K562 (cell line): ENCODE data around the gene SOWAHD. TPM values are rescaled to one million over a fixed set of nuclear protein-coding genes. Genes with fewer than 3 reads are reported as not detected.

ENCODE experiments used
- ARNT ChIP-seq, 2 experiments: fragments of 450-650 bp; IDR thresholded peaks; 2 replicates each; pipeline ENCODE4 v1.6.1; 2016; ENCODE audit warnings: mild to moderate bottlenecking in 1 of 2
- BCOR ChIP-seq: fragments of 450-650 bp; IDR thresholded peaks from 2 replicates; pipeline ENCODE4 v1.6.1; 2016
- CBX8 ChIP-seq: fragments of 200-600 bp; sonication (generic); IDR thresholded peaks from 2 replicates; pipeline ENCODE4 v1.6.1; 2012; ENCODE audit warnings: borderline replicate concordance, mixed run types, low read depth, mild to moderate bottlenecking, moderate library complexity, mixed read lengths, low read length, control low read depth, inconsistent platforms; ENCODE audit not compliant: poor library complexity, severe bottlenecking; ENCODE audit errors: extremely low read depth
- CXXC5 ChIP-seq: fragments of 250-450 bp; sonication (Bioruptor Pico); IDR thresholded peaks from 2 replicates; pipeline ENCODE4 v1.8.0; 2022; ENCODE audit warnings: inconsistent platforms, mild to moderate bottlenecking, moderate library complexity
- FOXP1 ChIP-seq: sonication (generic); formaldehyde crosslinking; IDR thresholded peaks from 2 replicates; pipeline ENCODE4 v1.8.0; 2022; ENCODE audit warnings: mild to moderate bottlenecking, missing genetic modification reagents
- KAT7 ChIP-seq: sonication (generic); formaldehyde crosslinking; IDR thresholded peaks from 2 replicates; pipeline ENCODE4 v1.8.0; 2022; ENCODE audit warnings: missing genetic modification reagents, mild to moderate bottlenecking, borderline replicate concordance
- TAL1 ChIP-seq: fragments of 450-650 bp; IDR thresholded peaks from 2 replicates; pipeline ENCODE4 v1.6.1; 2016; ENCODE audit warnings: mild to moderate bottlenecking
- TFAM ChIP-seq: fragments of 250-450 bp; sonication (Bioruptor Pico); conservative IDR thresholded peaks from 2 replicates; pipeline ENCODE4 v1.5.0; 2021; ENCODE audit warnings: mild to moderate bottlenecking, moderate library complexity
- ZNF197 ChIP-seq: fragments of 200-800 bp; sonication (Bioruptor generic); IDR thresholded peaks from 2 replicates; pipeline ENCODE4 v1.6.1; 2016; ENCODE audit warnings: low read depth, missing genetic modification characterization, missing compliant biosample characterization
- ZNF224 ChIP-seq: sonication (generic); formaldehyde crosslinking; IDR thresholded peaks from 2 replicates; pipeline ENCODE4 v1.8.0; 2022; ENCODE audit warnings: mild to moderate bottlenecking, missing genetic modification reagents
- ZNF316 ChIP-seq: fragments of 450-650 bp; IDR thresholded peaks from 2 replicates; pipeline ENCODE4 v1.6.1; 2016
- polyA plus RNA-seq, 8 experiments: library from polyadenylated mRNA; depleted of rRNA in 4 of 8; stranded (reverse) in 5 of 8; unstranded in 3 of 8; fragments of >200 nt; fragmentation: Nextera tagmentation in 2 of 8; fragmentation: Illumina TruSeq in 1 of 8; extraction: Ambion mirVana in 2 of 8; extraction: Trizol in 1 of 8; gene quantifications; 2 replicates each; pipeline versions ENCODE4 v1.2.1 to v1.2.3, GENCODE V29; 2011 to 2014; ENCODE audit warnings: inconsistent platforms in 1 of 8, missing spikeins in 1 of 8
- total RNA-seq, 7 experiments: library from RNA; depleted of rRNA in 6 of 7; stranded (reverse); fragments of >200 nt in 6 of 7; fragmentation: Illumina TruSeq in 2 of 7; extraction: Trizol in 2 of 7; gene quantifications; 2 replicates each; pipeline versions ENCODE4 v1.2.1 to v1.2.3, GENCODE V29; 2011 to 2021; ENCODE audit warnings: low replicate concordance in 1 of 7
- TF ChIP-seq, protein P1 (sequence below): fragments of 450-650 bp; IDR thresholded peaks from 2 replicates; pipeline ENCODE4 v1.6.1; 2017; ENCODE audit warnings: antibody characterized with exemption
- TF ChIP-seq, protein P2 (sequence below): fragments of 450-650 bp; IDR thresholded peaks from 2 replicates; pipeline ENCODE4 v1.6.1; 2018; ENCODE audit warnings: mild to moderate bottlenecking, low read depth; ENCODE audit not compliant: partially characterized antibody
- TF ChIP-seq, protein P3 (sequence below): fragments of 200-800 bp; sonication (Bioruptor generic); IDR thresholded peaks from 2 replicates; pipeline ENCODE4 v1.6.1; 2017; ENCODE audit warnings: missing genetic modification characterization, missing compliant biosample characterization
- TF ChIP-seq, protein P4 (sequence below): fragments of 450-650 bp; formaldehyde crosslinking; IDR thresholded peaks from 2 replicates; pipeline ENCODE4 v1.4.0; 2020; ENCODE audit warnings: mild to moderate bottlenecking, moderate library complexity
- TF ChIP-seq, protein P5 (sequence below): sonication (generic); formaldehyde crosslinking; IDR thresholded peaks from 2 replicates; pipeline ENCODE4 v1.8.0; 2023; ENCODE audit warnings: missing genetic modification reagents, mild to moderate bottlenecking, borderline replicate concordance

Gene SOWAHD
- total and polyA plus RNA-seq, 9 of the 15 experiments (the other 6 are each of a cell fraction or from before 2014, with no cell fraction given), result 0.13 to 0.29 TPM; not detected in 7

DNA sequence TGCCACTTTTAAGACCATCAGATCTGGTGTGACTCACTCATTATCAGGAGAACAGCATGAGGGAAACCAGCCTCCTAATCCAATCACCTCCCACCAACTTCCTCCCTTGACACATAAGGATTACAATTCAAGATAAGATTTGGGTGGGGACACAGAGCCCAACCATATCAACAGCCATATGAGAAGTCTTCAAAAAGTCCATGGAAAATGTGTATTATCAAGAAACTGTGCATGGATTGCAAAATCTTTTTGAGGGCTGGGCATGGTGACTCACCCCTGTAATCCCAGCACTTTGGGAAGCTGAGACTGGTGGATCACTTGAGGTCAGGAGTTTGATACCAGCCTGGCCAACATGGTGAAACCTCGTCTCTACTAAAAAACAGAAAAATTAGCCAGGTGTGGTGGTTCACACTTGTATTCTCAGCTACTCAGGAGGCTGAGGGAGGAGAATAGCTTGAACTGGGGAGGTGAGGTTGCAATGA lies 50.8 kb downstream of the SOWAHD start (continued):
- TF ChIP-seq, protein P1, sequence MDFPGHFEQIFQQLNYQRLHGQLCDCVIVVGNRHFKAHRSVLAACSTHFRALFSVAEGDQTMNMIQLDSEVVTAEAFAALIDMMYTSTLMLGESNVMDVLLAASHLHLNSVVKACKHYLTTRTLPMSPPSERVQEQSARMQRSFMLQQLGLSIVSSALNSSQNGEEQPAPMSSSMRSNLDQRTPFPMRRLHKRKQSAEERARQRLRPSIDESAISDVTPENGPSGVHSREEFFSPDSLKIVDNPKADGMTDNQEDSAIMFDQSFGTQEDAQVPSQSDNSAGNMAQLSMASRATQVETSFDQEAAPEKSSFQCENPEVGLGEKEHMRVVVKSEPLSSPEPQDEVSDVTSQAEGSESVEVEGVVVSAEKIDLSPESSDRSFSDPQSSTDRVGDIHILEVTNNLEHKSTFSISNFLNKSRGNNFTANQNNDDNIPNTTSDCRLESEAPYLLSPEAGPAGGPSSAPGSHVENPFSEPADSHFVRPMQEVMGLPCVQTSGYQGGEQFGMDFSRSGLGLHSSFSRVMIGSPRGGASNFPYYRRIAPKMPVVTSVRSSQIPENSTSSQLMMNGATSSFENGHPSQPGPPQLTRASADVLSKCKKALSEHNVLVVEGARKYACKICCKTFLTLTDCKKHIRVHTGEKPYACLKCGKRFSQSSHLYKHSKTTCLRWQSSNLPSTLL, result no peak
- no peak for TF ChIP-seq ZNF224 (CRISPR knock-in tag)
- TF ChIP-seq, protein P2, sequence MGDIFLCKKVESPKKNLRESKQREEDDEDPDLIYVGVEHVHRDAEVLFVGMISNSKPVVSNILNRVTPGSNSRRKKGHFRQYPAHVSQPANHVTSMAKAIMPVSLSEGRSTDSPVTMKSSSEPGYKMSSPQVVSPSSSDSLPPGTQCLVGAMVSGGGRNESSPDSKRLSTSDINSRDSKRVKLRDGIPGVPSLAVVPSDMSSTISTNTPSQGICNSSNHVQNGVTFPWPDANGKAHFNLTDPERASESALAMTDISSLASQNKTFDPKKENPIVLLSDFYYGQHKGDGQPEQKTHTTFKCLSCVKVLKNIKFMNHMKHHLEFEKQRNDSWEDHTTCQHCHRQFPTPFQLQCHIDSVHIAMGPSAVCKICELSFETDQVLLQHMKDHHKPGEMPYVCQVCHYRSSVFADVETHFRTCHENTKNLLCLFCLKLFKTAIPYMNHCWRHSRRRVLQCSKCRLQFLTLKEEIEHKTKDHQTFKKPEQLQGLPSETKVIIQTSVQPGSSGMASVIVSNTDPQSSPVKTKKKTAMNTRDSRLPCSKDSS, result no peak
- peak; percentile 89 for TF ChIP-seq TAL1
- TF ChIP-seq FOXP1, result no peak
- TF ChIP-seq, protein P3, sequence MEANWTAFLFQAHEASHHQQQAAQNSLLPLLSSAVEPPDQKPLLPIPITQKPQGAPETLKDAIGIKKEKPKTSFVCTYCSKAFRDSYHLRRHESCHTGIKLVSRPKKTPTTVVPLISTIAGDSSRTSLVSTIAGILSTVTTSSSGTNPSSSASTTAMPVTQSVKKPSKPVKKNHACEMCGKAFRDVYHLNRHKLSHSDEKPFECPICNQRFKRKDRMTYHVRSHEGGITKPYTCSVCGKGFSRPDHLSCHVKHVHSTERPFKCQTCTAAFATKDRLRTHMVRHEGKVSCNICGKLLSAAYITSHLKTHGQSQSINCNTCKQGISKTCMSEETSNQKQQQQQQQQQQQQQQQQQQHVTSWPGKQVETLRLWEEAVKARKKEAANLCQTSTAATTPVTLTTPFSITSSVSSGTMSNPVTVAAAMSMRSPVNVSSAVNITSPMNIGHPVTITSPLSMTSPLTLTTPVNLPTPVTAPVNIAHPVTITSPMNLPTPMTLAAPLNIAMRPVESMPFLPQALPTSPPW (CRISPR knock-in tag), result peak; percentile 44
- no peak for TF ChIP-seq TFAM (CRISPR knock-in tag)
- TF ChIP-seq ZNF316, result no peak
- TF ChIP-seq, protein P4, sequence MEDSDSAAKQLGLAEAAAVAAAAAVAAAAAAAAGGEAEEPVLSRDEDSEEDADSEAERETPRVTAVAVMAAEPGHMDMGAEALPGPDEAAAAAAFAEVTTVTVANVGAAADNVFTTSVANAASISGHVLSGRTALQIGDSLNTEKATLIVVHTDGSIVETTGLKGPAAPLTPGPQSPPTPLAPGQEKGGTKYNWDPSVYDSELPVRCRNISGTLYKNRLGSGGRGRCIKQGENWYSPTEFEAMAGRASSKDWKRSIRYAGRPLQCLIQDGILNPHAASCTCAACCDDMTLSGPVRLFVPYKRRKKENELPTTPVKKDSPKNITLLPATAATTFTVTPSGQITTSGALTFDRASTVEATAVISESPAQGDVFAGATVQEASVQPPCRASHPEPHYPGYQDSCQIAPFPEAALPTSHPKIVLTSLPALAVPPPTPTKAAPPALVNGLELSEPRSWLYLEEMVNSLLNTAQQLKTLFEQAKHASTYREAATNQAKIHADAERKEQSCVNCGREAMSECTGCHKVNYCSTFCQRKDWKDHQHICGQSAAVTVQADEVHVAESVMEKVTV, result no peak
- TF ChIP-seq ARNT (IDR thresholded peaks at IDR 0.05), result peak in 1 of 2 experiments; percentile 87; a peak in 1 of 4 replicates
- TF ChIP-seq ZNF197, result no peak
- TF ChIP-seq, protein P5, sequence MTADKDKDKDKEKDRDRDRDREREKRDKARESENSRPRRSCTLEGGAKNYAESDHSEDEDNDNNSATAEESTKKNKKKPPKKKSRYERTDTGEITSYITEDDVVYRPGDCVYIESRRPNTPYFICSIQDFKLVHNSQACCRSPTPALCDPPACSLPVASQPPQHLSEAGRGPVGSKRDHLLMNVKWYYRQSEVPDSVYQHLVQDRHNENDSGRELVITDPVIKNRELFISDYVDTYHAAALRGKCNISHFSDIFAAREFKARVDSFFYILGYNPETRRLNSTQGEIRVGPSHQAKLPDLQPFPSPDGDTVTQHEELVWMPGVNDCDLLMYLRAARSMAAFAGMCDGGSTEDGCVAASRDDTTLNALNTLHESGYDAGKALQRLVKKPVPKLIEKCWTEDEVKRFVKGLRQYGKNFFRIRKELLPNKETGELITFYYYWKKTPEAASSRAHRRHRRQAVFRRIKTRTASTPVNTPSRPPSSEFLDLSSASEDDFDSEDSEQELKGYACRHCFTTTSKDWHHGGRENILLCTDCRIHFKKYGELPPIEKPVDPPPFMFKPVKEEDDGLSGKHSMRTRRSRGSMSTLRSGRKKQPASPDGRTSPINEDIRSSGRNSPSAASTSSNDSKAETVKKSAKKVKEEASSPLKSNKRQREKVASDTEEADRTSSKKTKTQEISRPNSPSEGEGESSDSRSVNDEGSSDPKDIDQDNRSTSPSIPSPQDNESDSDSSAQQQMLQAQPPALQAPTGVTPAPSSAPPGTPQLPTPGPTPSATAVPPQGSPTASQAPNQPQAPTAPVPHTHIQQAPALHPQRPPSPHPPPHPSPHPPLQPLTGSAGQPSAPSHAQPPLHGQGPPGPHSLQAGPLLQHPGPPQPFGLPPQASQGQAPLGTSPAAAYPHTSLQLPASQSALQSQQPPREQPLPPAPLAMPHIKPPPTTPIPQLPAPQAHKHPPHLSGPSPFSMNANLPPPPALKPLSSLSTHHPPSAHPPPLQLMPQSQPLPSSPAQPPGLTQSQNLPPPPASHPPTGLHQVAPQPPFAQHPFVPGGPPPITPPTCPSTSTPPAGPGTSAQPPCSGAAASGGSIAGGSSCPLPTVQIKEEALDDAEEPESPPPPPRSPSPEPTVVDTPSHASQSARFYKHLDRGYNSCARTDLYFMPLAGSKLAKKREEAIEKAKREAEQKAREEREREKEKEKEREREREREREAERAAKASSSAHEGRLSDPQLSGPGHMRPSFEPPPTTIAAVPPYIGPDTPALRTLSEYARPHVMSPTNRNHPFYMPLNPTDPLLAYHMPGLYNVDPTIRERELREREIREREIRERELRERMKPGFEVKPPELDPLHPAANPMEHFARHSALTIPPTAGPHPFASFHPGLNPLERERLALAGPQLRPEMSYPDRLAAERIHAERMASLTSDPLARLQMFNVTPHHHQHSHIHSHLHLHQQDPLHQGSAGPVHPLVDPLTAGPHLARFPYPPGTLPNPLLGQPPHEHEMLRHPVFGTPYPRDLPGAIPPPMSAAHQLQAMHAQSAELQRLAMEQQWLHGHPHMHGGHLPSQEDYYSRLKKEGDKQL (CRISPR knock-in tag), result no peak
- TF ChIP-seq CXXC5 (CRISPR knock-in tag), result peak; percentile 47; the same call in 1 of the 2 replicates
- peak; percentile 76; the same call in 1 of the 2 replicates for TF ChIP-seq BCOR
- no peak for TF ChIP-seq KAT7 (CRISPR knock-in tag)
- no peak for TF ChIP-seq CBX8
